Endothelial cell of umbilical vein (primary cell): ENCODE results near the gene MACROD2. TPM values are rescaled to one million over a fixed set of nuclear protein-coding genes. Genes with fewer than 3 reads are reported as not detected.

Experiments
- BruUV-seq: library from RNA; stranded (reverse); fragments of 400-500 nt; replicated peaks from 2 replicates; lab custom pipeline; 2021; lab: Mats Ljungman, UMichigan
- CTCF ChIA-PET: fragments of 300-600, 350-600 bp; sonication (Branson Sonifier 250); formaldehyde crosslinking; loops from one replicate; lab custom pipeline; 2021; ENCODE audit warnings: antibody characterized with exemption, inconsistent platforms; lab: Charles Lee
- POLR2A ChIA-PET: fragments of 300-600, 350-600 bp; sonication (Branson Sonifier 250); formaldehyde crosslinking; loops from one replicate; lab custom pipeline; 2021; ENCODE audit warnings: antibody characterized with exemption, inconsistent platforms; lab: Charles Lee
- DNase-seq: peaks from one replicate; pipeline ENCODE4 v3.0.0-alpha.2; 2011; ENCODE audit warnings: low read depth, low spot score
- FAIRE-seq: peaks from 2 replicates; lab custom pipeline; 2011; peaks lifted over from hg19 to GRCh38; lab: Jason Lieb, UNC
- H2AFZ ChIP-seq: 2 replicates; pipeline ENCODE4 v1.6.0; 2012; ENCODE audit warnings: low read depth, low read length, control low read depth, inconsistent platforms
- H3K27ac ChIP-seq: 2 replicates; pipeline ENCODE4 v1.5.1; 2011; ENCODE audit warnings: low read depth, mild to moderate bottlenecking, control low read depth, low read length, moderate library complexity; ENCODE audit not compliant: insufficient read depth
- H3K27me3 ChIP-seq, 2 experiments: 2 replicates each; pipeline versions ENCODE4 v1.6.0 to v1.6.1; 2011; ENCODE audit warnings: low read length in 2 of 2, mixed read lengths in 1 of 2; ENCODE audit not compliant: control insufficient read depth in 2 of 2, insufficient read depth in 2 of 2
- H3K36me3 ChIP-seq, 2 experiments: 2 replicates in 1 of 2; 3 replicates in 1 of 2; pipeline ENCODE4 v1.5.1; 2011; ENCODE audit warnings: low read length in 2 of 2, mild to moderate bottlenecking in 1 of 2, moderate library complexity in 1 of 2; ENCODE audit not compliant: control insufficient read depth in 2 of 2, insufficient read depth in 2 of 2; ENCODE audit errors: extremely low read depth in 1 of 2
- H3K4me1 ChIP-seq: 3 replicates; pipeline ENCODE4 v1.5.1; 2011; ENCODE audit warnings: mild to moderate bottlenecking, low read length; ENCODE audit not compliant: control insufficient read depth, insufficient read depth; ENCODE audit errors: extremely low read depth
- H3K4me2 ChIP-seq: 2 replicates; pipeline ENCODE4 v1.6.1; 2011; ENCODE audit warnings: low read length, control low read depth, mixed read lengths; ENCODE audit not compliant: insufficient read depth
- H3K4me3 ChIP-seq, 3 experiments: fragments of 200-600 bp in 1 of 3; sonication (generic), shearing (Covaris generic) in 1 of 3; replicated peaks in 1 of 3; 2 replicates each; pipeline ENCODE4 v1.5.1; 2011 to 2016; ENCODE audit warnings: control low read depth in 3 of 3, low read length in 3 of 3, mild to moderate bottlenecking in 2 of 3, inconsistent platforms in 1 of 3, low read depth in 1 of 3, moderate library complexity in 1 of 3; ENCODE audit not compliant: insufficient read depth in 1 of 3
- H3K79me2 ChIP-seq: 2 replicates; pipeline ENCODE4 v1.6.0; 2012; ENCODE audit warnings: low read length, inconsistent platforms; ENCODE audit not compliant: control insufficient read depth, insufficient read depth
- H3K9ac ChIP-seq: replicated peaks from 2 replicates; pipeline ENCODE3; 2011; ENCODE audit warnings: low read length, control low read depth; ENCODE audit not compliant: insufficient read depth; ENCODE audit errors: extremely low read depth
- H3K9me1 ChIP-seq: replicated peaks from 3 replicates; pipeline ENCODE4 v1.6.0; 2011; ENCODE audit warnings: mild to moderate bottlenecking, low read length; ENCODE audit not compliant: control insufficient read depth, insufficient read depth; ENCODE audit errors: extremely low read depth
- H3K9me3 ChIP-seq: replicated peaks from 2 replicates; pipeline ENCODE4 v1.5.1; 2012; ENCODE audit warnings: low read length, inconsistent platforms; ENCODE audit not compliant: control insufficient read depth, insufficient read depth
- H4K20me1 ChIP-seq: replicated peaks from 2 replicates; pipeline ENCODE3; 2011; ENCODE audit warnings: mild to moderate bottlenecking, low read length; ENCODE audit not compliant: control insufficient read depth, insufficient read depth; ENCODE audit errors: extremely low read depth
- EZH2 ChIP-seq: IDR thresholded peaks from 2 replicates; pipeline ENCODE4 v1.6.1; 2012; ENCODE audit warnings: borderline replicate concordance, low read depth, mild to moderate bottlenecking, moderate library complexity, low read length, inconsistent platforms; ENCODE audit not compliant: severe bottlenecking
- FOS ChIP-seq: IDR thresholded peaks from 2 replicates; pipeline ENCODE4 v1.6.1; 2011; ENCODE audit warnings: mild to moderate bottlenecking, low read length, moderate library complexity, borderline replicate concordance; ENCODE audit not compliant: insufficient read depth
- GATA2 ChIP-seq: IDR thresholded peaks from 2 replicates; pipeline ENCODE4 v1.7.0; 2011; ENCODE audit warnings: low read depth, mild to moderate bottlenecking, moderate library complexity, mixed read lengths, low read length; ENCODE audit not compliant: insufficient read length, insufficient read depth
- JUN ChIP-seq: IDR thresholded peaks from 2 replicates; pipeline ENCODE4 v1.6.1; 2011; ENCODE audit warnings: borderline replicate concordance, low read depth; ENCODE audit not compliant: insufficient read length, insufficient read depth
- MYC ChIP-seq: IDR thresholded peaks from one replicate; pipeline ENCODE4 v1.6.1; 2011; ENCODE audit warnings: mild to moderate bottlenecking, low read depth, low read length
- POLR2A ChIP-seq: IDR thresholded peaks from 2 replicates; pipeline ENCODE4 v1.6.1; 2012; ENCODE audit warnings: low read depth, mild to moderate bottlenecking, control low read depth, low read length
- POLR2AphosphoS5 ChIP-seq: IDR thresholded peaks from 2 replicates; pipeline ENCODE4 v1.6.1; 2012; ENCODE audit warnings: low read depth, mild to moderate bottlenecking, control low read depth, low read length, moderate library complexity; ENCODE audit not compliant: insufficient read depth
- dilution Hi-C: fragments of 300-500 bp; cut with MboI; formaldehyde crosslinking; loops from one replicate; pipeline ENCODE4 v1.15.0; 2019; ENCODE audit warnings: low sequenced_read_pairs; ENCODE audit not compliant: extremely low pct_ligation_motif_present
- intact Hi-C: fragments of 100-400 bp; cut with micrococcal nuclease; formaldehyde crosslinking; loops from one replicate; pipeline ENCODE4 v1.10.0; 2022
- polyA plus RNA-seq, 4 experiments: library from polyadenylated mRNA; depleted of rRNA in 3 of 4; stranded (reverse) in 3 of 4; unstranded in 1 of 4; fragments of >200 nt; gene quantifications; 2 replicates each; pipeline versions ENCODE4 v1.2.1 to v1.2.3, GENCODE V29; 2011 to 2012; ENCODE audit warnings: missing spikeins in 1 of 4
- total RNA-seq: library from RNA; stranded (reverse); gene quantifications from 2 replicates; pipeline ENCODE4 v1.2.3, GENCODE V29; 2021
- TF ChIP-seq, protein P1 (sequence below): IDR thresholded peaks from 2 replicates; pipeline ENCODE4 v1.6.1; 2011; ENCODE audit not compliant: insufficient read depth, insufficient read length
- TF ChIP-seq, protein P2 (sequence below), 2 donors: IDR thresholded peaks; 1 replicate in 1 of 2; 2 replicates in 1 of 2; pipeline ENCODE4 v1.5.1; 2011; ENCODE audit warnings: low read length in 2 of 2, mild to moderate bottlenecking in 2 of 2, moderate library complexity in 2 of 2, control low read depth in 1 of 2, inconsistent platforms in 1 of 2, low read depth in 1 of 2; ENCODE audit not compliant: insufficient read depth in 1 of 2; ENCODE audit errors: extremely low read depth in 1 of 2

The MACROD2 gene
- total and polyA plus RNA-seq, 2 donors (not counting 3 experiments of a cell fraction or from before 2014, with no cell fraction given): 0.11 to 0.73 TPM

DNA sequence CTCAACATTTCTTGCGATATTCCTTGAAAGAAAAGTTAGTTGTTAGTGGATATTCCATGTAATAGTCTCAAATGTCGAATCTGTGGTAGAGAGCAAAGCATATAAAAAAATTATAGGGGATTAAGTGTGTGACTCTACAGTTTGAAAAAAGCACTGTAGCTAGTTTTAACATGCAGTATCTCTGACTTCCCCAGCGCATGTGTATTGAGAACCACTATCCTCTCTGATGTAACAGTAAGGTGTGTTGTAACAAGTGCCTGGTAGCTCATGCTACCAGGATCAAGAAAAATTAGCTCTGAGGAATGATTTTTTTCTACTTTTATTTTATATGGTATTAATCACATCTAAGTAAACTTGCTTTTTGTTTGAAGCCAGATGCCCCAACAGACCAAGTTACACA is 1788.7 kb downstream of the MACROD2 start:
- intact Hi-C loops: no loop called here
- Histone ChIP-seq H3K9me3 (no peaks in the 10 kb centered on the region), H3K27me3 (peaks cover 0 to 2% of the 10 kb centered on the region in 2 experiments), H3K36me3 (no peaks in the 10 kb centered on the region), H3K9ac (no peak overlapping the region), H3K79me2 (no peaks in the 10 kb centered on the region), H3K4me2 (no peak overlapping the region), H3K27ac (no peak overlapping the region), H2AFZ (no peak overlapping the region), H3K4me1 (no peaks in the 10 kb centered on the region), H3K4me3 (no peak overlapping the region), H3K9me1 (no peaks in the 10 kb centered on the region), H4K20me1 (no peaks in the 10 kb centered on the region)
- DNase-seq: no peak
- ChIA-PET POLR2A (no interaction called here), CTCF (interaction anchor here (1.0 to 1.7 kb wide), 2 partner anchors 11 to 15 kb away, joined by 5 read pairs; no protein-coding TSS in a partner anchor)
- no peak for FAIRE-seq
- dilution Hi-C loops: no loop called here
- TF ChIP-seq, protein P1, sequence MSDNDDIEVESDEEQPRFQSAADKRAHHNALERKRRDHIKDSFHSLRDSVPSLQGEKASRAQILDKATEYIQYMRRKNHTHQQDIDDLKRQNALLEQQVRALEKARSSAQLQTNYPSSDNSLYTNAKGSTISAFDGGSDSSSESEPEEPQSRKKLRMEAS: no peak
- no peak for TF ChIP-seq MYC
- no peak for TF ChIP-seq POLR2AphosphoS5
- no peak for TF ChIP-seq GATA2
- no peak for TF ChIP-seq POLR2A
- no peak for TF ChIP-seq JUN
- TF ChIP-seq, protein P2, sequence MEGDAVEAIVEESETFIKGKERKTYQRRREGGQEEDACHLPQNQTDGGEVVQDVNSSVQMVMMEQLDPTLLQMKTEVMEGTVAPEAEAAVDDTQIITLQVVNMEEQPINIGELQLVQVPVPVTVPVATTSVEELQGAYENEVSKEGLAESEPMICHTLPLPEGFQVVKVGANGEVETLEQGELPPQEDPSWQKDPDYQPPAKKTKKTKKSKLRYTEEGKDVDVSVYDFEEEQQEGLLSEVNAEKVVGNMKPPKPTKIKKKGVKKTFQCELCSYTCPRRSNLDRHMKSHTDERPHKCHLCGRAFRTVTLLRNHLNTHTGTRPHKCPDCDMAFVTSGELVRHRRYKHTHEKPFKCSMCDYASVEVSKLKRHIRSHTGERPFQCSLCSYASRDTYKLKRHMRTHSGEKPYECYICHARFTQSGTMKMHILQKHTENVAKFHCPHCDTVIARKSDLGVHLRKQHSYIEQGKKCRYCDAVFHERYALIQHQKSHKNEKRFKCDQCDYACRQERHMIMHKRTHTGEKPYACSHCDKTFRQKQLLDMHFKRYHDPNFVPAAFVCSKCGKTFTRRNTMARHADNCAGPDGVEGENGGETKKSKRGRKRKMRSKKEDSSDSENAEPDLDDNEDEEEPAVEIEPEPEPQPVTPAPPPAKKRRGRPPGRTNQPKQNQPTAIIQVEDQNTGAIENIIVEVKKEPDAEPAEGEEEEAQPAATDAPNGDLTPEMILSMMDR (IDR thresholded peaks at IDR 0.05; ENCODE audit: extremely low read depth in 1 of 2, insufficient read depth in 1 of 2, low read depth in 1 of 2, low read length in 2 of 2): no peak
- TF ChIP-seq FOS: no peak
- TF ChIP-seq EZH2: no peak
- no TSS peak for BruUV-seq
